PC-3 (cell line): ENCODE measurements around the gene SCAPER.

Experiments used
- EZH2 ChIP-seq: fragments of 300-600 bp; sonication (generic); IDR thresholded peaks from one replicate; pipeline ENCODE4 v1.6.1; 2017; ENCODE audit warnings: antibody characterized with exemption, mild to moderate bottlenecking, low read length; ENCODE audit not compliant: unreplicated experiment
- TF ChIP-seq, protein P1 (sequence below): fragments of 300-600 bp; sonication (generic); conservative IDR thresholded peaks from 2 replicates; pipeline ENCODE4 v1.5.1; 2017; ENCODE audit warnings: antibody characterized with exemption, low read depth, mild to moderate bottlenecking, low read length

DNA sequence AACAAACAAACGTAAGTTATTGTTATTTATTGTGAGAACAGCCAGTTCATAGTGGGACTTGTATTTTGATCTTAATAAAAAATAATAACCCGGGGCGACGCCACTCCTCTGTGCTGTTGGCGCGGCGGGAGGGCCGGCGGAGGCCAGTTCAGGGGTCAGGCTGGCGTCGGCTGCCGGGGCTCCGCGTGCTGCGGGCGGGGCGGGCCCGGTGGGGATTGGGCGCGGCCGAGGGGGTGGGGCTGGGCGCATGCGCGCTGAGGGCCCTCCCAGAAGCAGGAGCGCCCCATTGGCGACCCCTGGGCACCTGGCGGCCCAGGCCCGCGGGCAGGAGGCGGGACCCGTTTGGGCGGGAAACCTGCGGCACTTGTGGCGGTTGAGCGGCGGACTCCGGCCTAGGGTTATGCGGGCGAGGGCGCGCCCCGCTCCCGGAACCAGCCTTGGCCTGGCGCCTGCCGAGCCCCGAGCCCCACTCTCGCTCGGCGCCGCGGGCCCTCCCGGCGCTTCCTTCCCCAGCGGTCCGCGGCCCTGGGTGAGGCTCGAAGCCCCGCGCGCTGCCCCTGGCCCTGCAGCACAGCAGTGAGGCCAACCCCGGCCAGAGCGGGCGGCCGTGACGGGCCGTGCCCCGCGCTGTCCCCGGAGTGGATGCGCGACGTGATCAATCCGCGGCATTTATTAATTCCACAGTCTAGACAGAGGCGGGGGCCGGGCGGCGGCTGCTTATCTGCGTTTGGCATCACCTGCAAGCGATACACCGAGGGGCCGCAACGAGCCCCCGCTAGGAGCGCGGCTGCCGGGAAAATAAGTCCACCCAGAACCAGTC lies 562.5 kb downstream of the SCAPER start:
- no peak for TF ChIP-seq EZH2
- TF ChIP-seq, protein P1, sequence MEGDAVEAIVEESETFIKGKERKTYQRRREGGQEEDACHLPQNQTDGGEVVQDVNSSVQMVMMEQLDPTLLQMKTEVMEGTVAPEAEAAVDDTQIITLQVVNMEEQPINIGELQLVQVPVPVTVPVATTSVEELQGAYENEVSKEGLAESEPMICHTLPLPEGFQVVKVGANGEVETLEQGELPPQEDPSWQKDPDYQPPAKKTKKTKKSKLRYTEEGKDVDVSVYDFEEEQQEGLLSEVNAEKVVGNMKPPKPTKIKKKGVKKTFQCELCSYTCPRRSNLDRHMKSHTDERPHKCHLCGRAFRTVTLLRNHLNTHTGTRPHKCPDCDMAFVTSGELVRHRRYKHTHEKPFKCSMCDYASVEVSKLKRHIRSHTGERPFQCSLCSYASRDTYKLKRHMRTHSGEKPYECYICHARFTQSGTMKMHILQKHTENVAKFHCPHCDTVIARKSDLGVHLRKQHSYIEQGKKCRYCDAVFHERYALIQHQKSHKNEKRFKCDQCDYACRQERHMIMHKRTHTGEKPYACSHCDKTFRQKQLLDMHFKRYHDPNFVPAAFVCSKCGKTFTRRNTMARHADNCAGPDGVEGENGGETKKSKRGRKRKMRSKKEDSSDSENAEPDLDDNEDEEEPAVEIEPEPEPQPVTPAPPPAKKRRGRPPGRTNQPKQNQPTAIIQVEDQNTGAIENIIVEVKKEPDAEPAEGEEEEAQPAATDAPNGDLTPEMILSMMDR: no peak
